GM18951 (cell line): ENCODE measurements around the gene AHCYL2.
A peak's percentile ranks its signal among the peaks of the same experiment; 100 is the strongest.

ENCODE experiments used
- POLR2A ChIP-seq: IDR thresholded peaks from 4 replicates; pipeline ENCODE4 v1.6.1; 2011; ENCODE audit warnings: mild to moderate bottlenecking; ENCODE audit not compliant: insufficient read length, insufficient read depth; ENCODE audit errors: extremely low read depth
- in situ Hi-C: fragments of 300-500 bp; cut with MboI; formaldehyde crosslinking; loops from one replicate; pipeline ENCODE4 v1.12.0; 2022; ENCODE audit warnings: low sequenced_read_pairs, mixed read lengths, inconsistent platforms; ENCODE audit not compliant: unreplicated experiment

The AHCYL2 gene

DNA sequence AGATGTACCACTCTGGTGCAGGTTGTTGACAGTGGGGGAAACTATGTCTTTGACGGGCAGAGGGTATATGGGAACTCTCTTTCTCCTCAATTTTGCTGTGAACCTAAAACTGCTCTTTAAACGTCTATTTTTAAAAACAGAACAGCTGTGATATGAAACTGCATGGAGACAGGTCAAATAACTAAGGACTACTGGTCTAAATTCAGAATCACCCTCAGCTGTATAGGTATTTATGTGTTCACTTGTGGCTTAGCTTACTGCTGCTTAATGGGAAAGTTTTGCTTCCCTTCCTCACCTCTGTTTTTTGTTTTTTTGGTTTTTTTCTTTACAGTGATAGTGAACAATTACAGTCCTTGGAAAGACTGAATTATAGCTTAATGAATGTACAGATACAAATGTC, 122.5 kb downstream of the AHCYL2 start:
- in situ Hi-C loops = no loop called here
- TF ChIP-seq POLR2A = no peak

DNA sequence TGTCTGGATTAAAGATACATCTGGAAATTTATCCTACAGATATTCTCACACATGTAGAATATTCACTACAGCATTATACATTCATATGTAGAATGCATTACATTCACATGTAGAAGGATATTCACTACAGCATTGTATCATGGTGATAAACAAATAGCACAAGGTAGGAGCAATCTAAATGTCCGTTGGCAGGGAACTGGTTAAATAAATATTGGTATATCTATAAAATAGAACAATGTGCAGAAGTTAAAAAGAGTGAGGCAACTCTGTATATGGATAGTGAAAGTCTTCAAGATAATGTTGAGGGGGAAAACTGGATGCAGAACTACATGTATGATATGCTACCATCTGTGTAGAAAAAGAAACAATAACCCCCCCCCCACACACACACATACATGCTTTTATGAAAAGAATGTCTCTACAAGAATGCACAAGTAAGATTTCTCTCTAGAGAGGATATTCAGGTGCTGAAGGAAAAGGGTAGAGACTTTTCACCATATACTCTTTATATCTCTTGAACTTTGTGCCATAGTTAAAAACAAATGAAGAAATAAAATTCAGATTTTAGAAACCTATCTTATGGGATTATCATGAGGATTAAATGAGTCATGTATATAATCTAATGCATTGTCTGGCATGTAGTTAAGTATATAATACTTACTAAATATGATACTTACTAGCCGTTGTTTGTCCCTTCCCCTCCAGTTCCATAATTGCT, 123.4 kb downstream of the AHCYL2 start:
- in situ Hi-C loops = no loop called here
- TF ChIP-seq POLR2A = no peak

GRCh38 chr7:129351320-129351719, 126.5 kb downstream of the AHCYL2 start:
- in situ Hi-C loops = loop anchor here (25.0 kb wide), 2 partner anchors 286 to 661 kb away; no protein-coding TSS in a partner anchor
- TF ChIP-seq POLR2A = no peak

DNA sequence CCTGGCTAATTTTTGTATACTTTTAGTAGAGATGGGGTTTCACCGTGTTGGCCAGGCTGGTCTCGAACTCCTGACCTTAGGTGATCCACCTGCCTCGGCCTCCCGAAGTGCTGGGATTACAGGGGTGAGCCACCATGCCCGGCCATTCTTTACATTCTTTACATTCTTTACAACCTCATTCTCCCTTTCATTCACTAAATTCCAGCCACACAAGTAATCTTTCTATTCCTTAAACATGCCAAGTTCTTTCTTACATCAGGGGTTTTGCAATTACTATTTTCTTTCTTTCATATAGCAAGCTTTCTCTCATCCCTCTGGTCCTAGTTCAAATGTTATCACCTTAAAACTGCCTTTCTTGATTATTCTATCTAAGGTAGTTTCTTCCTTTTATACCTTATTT, 128.3 kb downstream of the AHCYL2 start:
- in situ Hi-C loops = loop anchor here (25.0 kb wide), 2 partner anchors 284 to 659 kb away; no protein-coding TSS in a partner anchor

DNA sequence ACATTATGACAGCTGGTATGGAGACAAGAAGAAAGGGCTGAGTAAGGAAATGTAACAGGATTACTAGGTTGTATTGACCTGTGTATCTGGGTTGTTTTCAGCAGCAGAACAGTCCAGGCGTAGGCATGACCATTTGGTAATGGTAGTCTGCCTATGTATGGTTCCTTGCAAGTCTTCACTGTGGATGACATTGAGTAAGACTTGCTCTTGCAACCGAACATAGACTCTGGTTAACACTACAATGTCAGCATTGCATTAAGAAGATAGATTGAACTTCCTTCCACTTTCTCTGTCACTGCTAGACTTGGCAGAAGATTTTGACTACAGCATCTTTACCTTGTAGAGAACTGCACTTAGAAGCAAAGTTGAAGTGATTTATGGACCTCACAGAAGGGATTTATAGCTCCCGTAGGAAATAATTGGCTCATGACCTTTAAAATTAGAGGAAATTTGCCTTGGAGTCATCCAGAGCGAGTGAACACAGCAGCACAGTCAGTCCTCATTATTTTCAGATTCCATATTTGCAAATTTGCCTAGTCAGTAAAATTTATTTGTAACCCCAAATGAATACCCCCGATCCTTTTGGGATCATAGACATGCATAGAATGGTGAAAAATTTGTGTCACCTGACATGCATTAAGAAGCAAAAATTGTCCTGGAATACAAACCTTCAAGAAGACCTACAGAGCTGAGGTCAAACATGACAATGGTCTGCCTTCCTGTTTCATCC, 129.8 kb downstream of the AHCYL2 start:
- no peak for TF ChIP-seq POLR2A
- in situ Hi-C loops = loop anchor here (25.0 kb wide), 2 partner anchors 283 to 658 kb away; no protein-coding TSS in a partner anchor

GRCh38 chr7:129356176-129356575, 131.3 kb downstream of the AHCYL2 start:
- no peak for TF ChIP-seq POLR2A
- in situ Hi-C loops = loop anchor here (25.0 kb wide), 2 partner anchors 281 to 656 kb away; no protein-coding TSS in a partner anchor

DNA sequence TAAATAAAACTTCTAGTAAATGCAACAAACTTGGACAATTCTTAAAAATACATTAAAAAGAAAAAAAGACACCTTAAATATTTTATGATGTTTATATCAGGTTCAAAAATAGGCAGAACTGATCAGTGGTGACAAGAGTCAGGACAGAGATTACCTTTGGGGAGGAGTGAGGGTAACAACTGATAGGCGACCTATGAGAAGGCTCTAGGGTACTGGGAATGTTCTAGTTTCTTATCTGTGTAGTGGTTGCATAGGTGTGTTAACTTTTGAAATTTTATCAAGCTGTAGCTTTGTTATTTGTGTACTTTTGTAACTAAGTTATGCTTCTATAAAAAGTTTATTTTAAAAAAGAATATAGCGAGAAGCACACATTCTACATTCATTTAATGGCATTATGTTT, 134.3 kb downstream of the AHCYL2 start:
- no peak for TF ChIP-seq POLR2A
- in situ Hi-C loops = loop anchor here (25.0 kb wide), 2 partner anchors 278 to 653 kb away; no protein-coding TSS in a partner anchor

DNA sequence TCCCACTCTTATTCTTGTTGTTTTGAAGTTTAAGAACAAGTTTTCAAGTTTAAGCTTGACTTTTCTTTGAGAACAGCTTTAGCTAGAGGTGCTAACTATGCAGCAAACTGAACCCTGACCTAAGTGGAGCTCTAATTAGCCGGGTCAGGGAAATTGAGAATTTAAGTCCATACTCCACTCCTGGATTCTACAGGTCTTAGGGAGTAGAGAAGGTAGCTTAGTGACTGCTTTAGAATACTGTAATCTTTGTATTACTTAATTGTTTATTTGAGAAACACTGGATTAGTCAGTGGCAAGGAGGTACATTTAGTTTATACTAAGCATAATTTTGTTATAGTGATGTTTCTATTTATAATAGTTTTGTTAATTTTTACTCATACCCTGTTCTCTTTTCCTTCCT, 134.8 kb downstream of the AHCYL2 start:
- TF ChIP-seq POLR2A = no peak
- in situ Hi-C loops = loop anchor here (25.0 kb wide), 2 partner anchors 278 to 653 kb away; no protein-coding TSS in a partner anchor

DNA sequence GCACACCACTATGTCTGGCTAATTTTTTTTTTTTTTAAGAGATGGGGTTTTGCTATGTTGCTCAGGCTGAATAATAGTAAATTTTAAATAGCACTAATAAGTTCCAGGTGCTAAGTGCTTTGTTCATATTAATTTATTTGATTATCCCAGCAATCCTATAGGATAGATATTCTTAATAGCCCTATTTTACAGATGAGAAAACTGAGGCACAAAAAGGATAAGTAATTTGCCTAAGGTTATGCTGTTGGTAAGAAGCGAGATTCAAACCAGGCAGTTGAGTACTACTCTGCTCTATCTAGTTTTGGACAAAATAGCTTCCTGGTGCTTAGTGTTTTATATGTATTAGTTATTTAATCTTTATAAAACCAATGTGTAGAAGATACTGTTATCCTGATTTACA, 136.9 kb downstream of the AHCYL2 start:
- TF ChIP-seq POLR2A = no peak
- in situ Hi-C loops = loop anchor here (25.0 kb wide), 2 partner anchors 276 to 651 kb away; no protein-coding TSS in a partner anchor

DNA sequence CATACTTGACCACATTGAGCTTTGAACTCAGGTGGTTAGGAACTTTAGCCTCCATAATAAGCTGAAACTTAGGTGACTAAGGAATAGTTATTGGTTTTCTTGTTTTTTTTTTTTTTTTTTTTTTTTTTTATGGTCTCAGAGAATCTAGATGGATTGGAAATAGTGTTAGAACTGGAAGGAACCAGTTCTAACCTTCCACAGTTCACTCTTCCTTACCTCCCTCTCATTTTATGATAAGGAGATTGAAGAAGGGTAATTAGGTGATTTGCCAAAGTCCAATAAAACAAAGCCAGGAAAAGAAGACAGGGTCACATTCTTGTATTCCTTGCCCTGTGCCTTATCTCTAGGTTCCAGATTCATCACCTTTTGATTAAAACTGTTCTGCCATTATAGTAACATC, 137.7 kb downstream of the AHCYL2 start:
- no peak for TF ChIP-seq POLR2A
- in situ Hi-C loops = loop anchor here (25.0 kb wide), 2 partner anchors 275 to 650 kb away; no protein-coding TSS in a partner anchor

- no peak for TF ChIP-seq POLR2A
- in situ Hi-C loops = loop anchor here (25.0 kb wide), 2 partner anchors 270 to 645 kb away; no protein-coding TSS in a partner anchor
These were observed 142.5 kb downstream of the AHCYL2 start for GRCh38 chr7:129367349-129367699.

DNA sequence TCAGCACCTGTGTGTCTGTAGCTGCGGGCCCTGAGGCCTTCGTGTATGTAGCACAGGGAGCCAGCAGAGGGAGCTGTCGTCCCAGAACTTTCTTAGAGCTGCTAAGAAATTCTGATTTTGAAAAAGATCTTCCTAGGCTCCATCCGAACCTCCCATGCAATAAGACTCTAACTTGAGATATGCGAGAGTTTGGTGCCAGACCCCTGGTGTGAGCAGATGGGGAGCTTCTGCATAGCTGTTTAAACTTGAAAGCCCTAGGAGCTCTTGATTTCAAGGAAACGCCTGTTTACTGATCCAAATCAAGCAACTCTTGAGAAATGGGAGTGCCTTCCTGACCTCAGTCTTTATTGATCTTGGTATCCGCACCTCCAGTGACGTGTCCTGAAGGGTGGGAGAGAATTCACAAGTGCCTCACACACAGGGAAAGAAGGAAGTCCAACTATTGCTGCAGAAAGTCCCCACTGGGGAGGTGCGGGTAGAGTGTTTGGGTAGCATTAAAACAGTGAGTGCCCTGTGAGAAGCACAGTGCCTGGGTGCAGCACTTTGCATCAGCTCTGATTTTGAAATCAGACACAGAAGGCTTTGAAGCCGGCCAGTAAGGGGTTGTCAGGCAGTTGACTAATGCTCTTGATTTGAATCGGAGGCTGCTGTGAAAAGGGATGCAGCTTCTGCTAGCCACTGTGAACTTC, 143.0 kb downstream of the AHCYL2 start:
- in situ Hi-C loops = loop anchor here (25.0 kb wide), 2 partner anchors 269 to 644 kb away; no protein-coding TSS in a partner anchor
- no peak for TF ChIP-seq POLR2A

GRCh38 chr7:129368389-129368986, 143.7 kb downstream of the AHCYL2 start:
- peak; percentile 28 for TF ChIP-seq POLR2A
- in situ Hi-C loops = loop anchor here (25.0 kb wide), 2 partner anchors 269 to 644 kb away; no protein-coding TSS in a partner anchor

DNA sequence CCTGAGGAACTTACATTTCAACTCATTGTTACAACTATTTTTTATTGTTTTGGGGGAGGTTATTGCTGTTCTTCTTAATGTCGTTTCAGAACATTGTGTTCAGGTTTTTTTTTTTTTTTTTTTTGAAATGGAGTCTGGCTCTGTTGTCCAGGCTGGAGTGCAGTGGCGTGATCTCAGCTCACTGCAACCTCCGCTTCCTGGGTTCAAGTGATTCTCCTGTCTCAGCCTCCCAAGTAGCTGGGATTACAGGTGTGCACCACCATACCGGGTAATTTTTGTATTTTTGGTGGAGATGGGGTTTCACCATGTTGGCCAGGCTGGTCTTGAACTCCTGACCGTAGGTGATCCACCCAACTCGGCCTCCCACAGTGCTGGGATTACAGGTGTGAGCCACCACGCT, 144.6 kb downstream of the AHCYL2 start:
- in situ Hi-C loops = loop anchor here (25.0 kb wide), 2 partner anchors 268 to 643 kb away; no protein-coding TSS in a partner anchor
